ENCODE measurements around the gene FRRS1.
"Not testable (repeated sequence)": the region's sequence is repeated elsewhere in the genome, so short reads cannot be mapped to it uniquely, and the experiment has no call there.

Gene FRRS1

GRCh38 chr1:99772809-99773208 is 6.4 kb upstream of the FRRS1 start:
- H3K4me3 ChIP-seq, result no peak overlapping the region
- no peak for TF ChIP-seq Cebpa-rat (IDR thresholded peaks at IDR 0.05)
- no peaks in the 10 kb centered on the region for H3K27me3 ChIP-seq
- H3K9me3 ChIP-seq (replicated peaks in 1 of 11), result no peaks in the 10 kb centered on the region
- H3K9ac ChIP-seq, result no peak overlapping the region
- no peaks in the 10 kb centered on the region for H3K36me3 ChIP-seq
- H3K4me2 ChIP-seq, result no peak overlapping the region
- H3K27ac ChIP-seq, result no peak overlapping the region
- no peaks in the 10 kb centered on the region for H4K20me1 ChIP-seq
- peaks cover 0 to 9% (median 0%) of the 10 kb centered on the region in 10 experiments; a peak in 2 of 20 replicates for H3K4me1 ChIP-seq

GRCh38 chr1:99771513-99771918 is 5.1 kb upstream of the FRRS1 start:
- Histone ChIP-seq H3K4me2 (peak overlapping the region in 2 of 11 experiments; percentile 3 to 30; a peak in 3 of 22 replicates), H3K27ac (no peak overlapping the region), H3K36me3 (no peaks in the 10 kb centered on the region), H3K27me3 (no peaks in the 10 kb centered on the region), H3K4me3 (no peak overlapping the region), H4K20me1 (no peaks in the 10 kb centered on the region), H3K9me3 (replicated peaks in 1 of 11) (no peaks in the 10 kb centered on the region), H3K4me1 (peaks cover 0 to 13% (median 5%) of the 10 kb centered on the region in 10 experiments; a peak in 11 of 20 replicates), H3K9ac (no peak overlapping the region)
- TF ChIP-seq Cebpa-rat (IDR thresholded peaks at IDR 0.05), result no peak

GRCh38 chr1:99768524-99769245 is 2.2 kb upstream of the FRRS1 start:
- Histone ChIP-seq H3K27me3 (no peaks in the 10 kb centered on the region), H3K4me2 (no peak overlapping the region), H3K27ac (no peak overlapping the region), H3K4me3 (no peak overlapping the region), H3K36me3 (no peaks in the 10 kb centered on the region), H3K4me1 (peaks cover 0 to 16% (median 9%) of the 10 kb centered on the region in 10 experiments; a peak in 11 of 20 replicates), H3K9me3 (replicated peaks in 1 of 11) (no peaks in the 10 kb centered on the region), H4K20me1 (no peaks in the 10 kb centered on the region), H3K9ac (no peak overlapping the region)
- no peak for TF ChIP-seq Cebpa-rat (IDR thresholded peaks at IDR 0.05)

GRCh38 chr1:99768104-99768503 is 1.7 kb upstream of the FRRS1 start:
- Histone ChIP-seq H3K27ac (no peak overlapping the region), H3K9me3 (replicated peaks in 1 of 11) (no peaks in the 10 kb centered on the region), H3K36me3 (no peaks in the 10 kb centered on the region), H4K20me1 (no peaks in the 10 kb centered on the region), H3K4me3 (no peak overlapping the region), H3K9ac (no peak overlapping the region), H3K4me1 (peaks cover 0 to 16% (median 9%) of the 10 kb centered on the region in 10 experiments; a peak in 11 of 20 replicates), H3K27me3 (no peaks in the 10 kb centered on the region), H3K4me2 (no peak overlapping the region)
- TF ChIP-seq Cebpa-rat (IDR thresholded peaks at IDR 0.05), result no peak

GRCh38 chr1:99764909-99765308 is 1.5 kb downstream of the FRRS1 start:
- Histone ChIP-seq H3K4me1 (peaks cover 0 to 22% (median 8%) of the 10 kb centered on the region in 10 experiments; a peak in 12 of 20 replicates), H3K9ac (no peak overlapping the region), H3K4me3 (no peak overlapping the region), H3K36me3 (no peaks in the 10 kb centered on the region), H3K4me2 (no peak overlapping the region), H4K20me1 (no peaks in the 10 kb centered on the region), H3K27ac (no peak overlapping the region), H3K27me3 (no peaks in the 10 kb centered on the region), H3K9me3 (replicated peaks in 1 of 11) (peaks cover 0 to 2% (median 0%) of the 10 kb centered on the region in 11 experiments; a peak in 4 of 22 replicates)
- TF ChIP-seq Cebpa-rat (IDR thresholded peaks at IDR 0.05), result no peak

- Histone ChIP-seq H3K36me3 (no peaks in the 10 kb centered on the region), H3K4me1 (peaks cover 0 to 27% (median 9%) of the 10 kb centered on the region in 10 experiments; a peak in 12 of 20 replicates), H4K20me1 (no peaks in the 10 kb centered on the region), H3K9ac (no peak overlapping the region), H3K4me3 (no peak overlapping the region), H3K9me3 (replicated peaks in 1 of 11) (peaks cover under 1 to 6% (median 3%) of the 10 kb centered on the region in 11 experiments; a peak in 19 of 22 replicates), H3K27ac (no peak overlapping the region), H3K27me3 (no peaks in the 10 kb centered on the region), H3K4me2 (no peak overlapping the region)
- TF ChIP-seq Cebpa-rat (IDR thresholded peaks at IDR 0.05), result no peak
Observed at GRCh38 chr1:99764439-99764838, 2.0 kb downstream of the FRRS1 start.

GRCh38 chr1:99763956-99764355 is 2.5 kb downstream of the FRRS1 start:
- peaks cover 0 to 31% (median 9%) of the 10 kb centered on the region in 10 experiments; a peak in 12 of 20 replicates for H3K4me1 ChIP-seq
- no peak overlapping the region for H3K27ac ChIP-seq
- H3K27me3 ChIP-seq, result no peaks in the 10 kb centered on the region
- peaks cover 5 to 11% (median 8%) of the 10 kb centered on the region in 11 experiments; a peak in 19 of 22 replicates for H3K9me3 ChIP-seq (replicated peaks in 1 of 11)
- H3K36me3 ChIP-seq, result no peaks in the 10 kb centered on the region
- H3K9ac ChIP-seq, result no peak overlapping the region
- TF ChIP-seq Cebpa-rat (IDR thresholded peaks at IDR 0.05), result no peak
- no peak overlapping the region for H3K4me3 ChIP-seq
- no peak overlapping the region for H3K4me2 ChIP-seq
- H4K20me1 ChIP-seq, result no peaks in the 10 kb centered on the region

- Histone ChIP-seq H4K20me1 (no peaks in the 10 kb centered on the region), H3K4me1 (peaks cover 0 to 42% (median 7%) of the 10 kb centered on the region in 10 experiments; a peak in 12 of 20 replicates), H3K4me3 (no peak overlapping the region), H3K9me3 (replicated peaks in 1 of 11) (peaks cover 9 to 21% (median 12%) of the 10 kb centered on the region in 11 experiments; a peak in 19 of 22 replicates), H3K9ac (no peak overlapping the region), H3K4me2 (peak overlapping the region in 1 of 11 experiments; percentile 30; a peak in 1 of 22 replicates), H3K36me3 (no peaks in the 10 kb centered on the region), H3K27me3 (no peaks in the 10 kb centered on the region), H3K27ac (no peak overlapping the region)
- no peak for TF ChIP-seq Cebpa-rat (IDR thresholded peaks at IDR 0.05)
Observed at GRCh38 chr1:99761774-99762173, 4.7 kb downstream of the FRRS1 start.

- no peaks in the 10 kb centered on the region for H4K20me1 ChIP-seq
- no peak overlapping the region for H3K9ac ChIP-seq
- peak overlapping the region in 2 of 11 experiments; percentile 52 to 60; a peak in 3 of 22 replicates for H3K4me2 ChIP-seq
- no peak overlapping the region for H3K4me3 ChIP-seq
- peaks cover 9 to 21% (median 12%) of the 10 kb centered on the region in 11 experiments; a peak in 19 of 22 replicates for H3K9me3 ChIP-seq (replicated peaks in 1 of 11)
- TF ChIP-seq Cebpa-rat (IDR thresholded peaks at IDR 0.05), result no peak
- 0 out of 22 replicates have a peak overlapping the region, but pooled peaks of 1 of the 11 experiments have one; percentile 14 for H3K27ac ChIP-seq
- peaks cover 0 to 39% (median 0%) of the 10 kb centered on the region in 10 experiments; a peak in 6 of 20 replicates for H3K4me1 ChIP-seq
- no peaks in the 10 kb centered on the region for H3K27me3 ChIP-seq
- H3K36me3 ChIP-seq, result no peaks in the 10 kb centered on the region
Observed at GRCh38 chr1:99759518-99760160, 6.8 kb downstream of the FRRS1 start.

GRCh38 chr1:99758686-99759517 is 7.5 kb downstream of the FRRS1 start:
- 0 out of 22 replicates have a peak overlapping the region, but pooled peaks of 1 of the 11 experiments have one; percentile 14 for H3K27ac ChIP-seq
- H3K27me3 ChIP-seq, H3K36me3 ChIP-seq, H3K4me3 ChIP-seq, H4K20me1 ChIP-seq, H3K9ac ChIP-seq: not testable (repeated sequence)
- peaks cover 9 to 21% (median 12%) of the 10 kb centered on the region in 11 experiments; a peak in 19 of 22 replicates for H3K9me3 ChIP-seq (replicated peaks in 1 of 11)
- peak overlapping the region in 2 of 11 experiments; percentile 52 to 60; a peak in 3 of 22 replicates for H3K4me2 ChIP-seq
- H3K4me1 ChIP-seq, result peaks cover 0 to 39% (median 0%) of the 10 kb centered on the region in 10 experiments; a peak in 6 of 20 replicates
